Measurements from ENCODE around the gene TTC12. TPM values are rescaled to one million over a fixed set of nuclear protein-coding genes. Genes with fewer than 3 reads are reported as not detected.

The TTC12 gene
- total and polyA plus RNA-seq, 2 of the 4 experiments (the other 2 are of a cell fraction) = 10.0 to 14.7 TPM

- Histone ChIP-seq H4K8ac (ENCODE audit: low read depth in 2 of 2, low read length in 2 of 2) (no peak overlapping the region), H3K4ac (ENCODE audit: low read depth, low read length) (no peak overlapping the region), H3K4me3 (ENCODE audit: insufficient read depth, low read depth, low read length) (no peak overlapping the region), H3K4me1 (ENCODE audit: control insufficient read depth, insufficient read depth, low read length) (no peaks in the 10 kb centered on the region), H2BK15ac (ENCODE audit: low read depth, low read length) (no peak overlapping the region), H3K4me2 (ENCODE audit: low read depth, low read length) (no peak overlapping the region), H4K5ac (ENCODE audit: low read depth, low read length) (no peak overlapping the region), H2AK5ac (ENCODE audit: low read depth, low read length) (no peak overlapping the region), H3K27me3 (ENCODE audit: control insufficient read depth, insufficient read depth, low read length) (no peaks in the 10 kb centered on the region), H2BK20ac (ENCODE audit: low read depth, low read length) (no peak overlapping the region), H2AK9ac (replicated peaks; ENCODE audit: low read depth, low read length, poor library complexity) (no peak overlapping the region), H3K9me3 (ENCODE audit: control insufficient read depth, insufficient read depth, low read length) (no peaks in the 10 kb centered on the region), H4K91ac (ENCODE audit: insufficient read depth, low read depth, low read length) (no peak overlapping the region), H2BK5ac (ENCODE audit: low read depth, low read length, poor library complexity, severe bottlenecking) (no peak overlapping the region), H3K36me3 (ENCODE audit: control insufficient read depth, insufficient read depth, low read length) (peaks cover 12% of the 10 kb centered on the region), H3K23ac (ENCODE audit: low read depth, low read length) (no peak overlapping the region), H2AFZ (replicated peaks; ENCODE audit: low read length, poor library complexity) (no peak overlapping the region), H4K20me1 (ENCODE audit: insufficient read depth, low read length) (no peaks in the 10 kb centered on the region), H3K9me1 (ENCODE audit: insufficient read depth, low read length) (peaks cover 3% of the 10 kb centered on the region; the same call in 1 of the 2 replicates), H3K79me1 (ENCODE audit: low read depth in 1 of 2, low read length in 2 of 2) (no peaks in the 10 kb centered on the region), H3K14ac (replicated peaks; ENCODE audit: low read depth, low read length) (no peak overlapping the region), H3K18ac (ENCODE audit: low read depth, low read length) (no peak overlapping the region), H2BK120ac (ENCODE audit: low read depth, low read length) (no peak overlapping the region), H3K27ac (ENCODE audit: insufficient read depth, low read length) (no peak overlapping the region), H3K56ac (ENCODE audit: extremely low read depth, insufficient read depth, low read length) (no peak overlapping the region), H3K9ac (ENCODE audit: low read depth, low read length) (no peak overlapping the region)
- BruUV-seq (replicated peaks) = no TSS peak
- POLR2A ChIA-PET (ENCODE audit: unreplicated experiment) = no interaction called here
- DNase-seq (no peak), ATAC-seq (ENCODE audit: low read depth) (no peak)
- dilution Hi-C loops (cut with HindIII; ENCODE audit: low sequenced_read_pairs, unreplicated experiment) = no loop called here
- CTCF ChIA-PET = interaction anchor here (0.6 kb wide), 1 partner anchor 64 kb away, joined by 3 read pairs; no protein-coding TSS in a partner anchor
- WGBS, 2 experiments (ENCODE audit: extremely low coverage in 2 of 2, insufficient read length in 1 of 2) = no CpG with 5 or more reads among the region's 7 CpGs
- no peak for TF ChIP-seq NFE2L2 (IDR thresholded peaks at IDR 0.05; ENCODE audit: low read depth, low read length)
- no peak for TF ChIP-seq POLR2A (IDR thresholded peaks at IDR 0.05; ENCODE audit: low read depth, low read length)
- no peak for TF ChIP-seq FOS (IDR thresholded peaks at IDR 0.05; ENCODE audit: low read depth, low read length)
- no peak for TF ChIP-seq CHD1 (IDR thresholded peaks at IDR 0.05; ENCODE audit: low read depth, low read length)
- TF ChIP-seq MXI1 (IDR thresholded peaks at IDR 0.05; ENCODE audit: borderline replicate concordance, low read depth, low read length) = no peak
- TF ChIP-seq RCOR1 (IDR thresholded peaks at IDR 0.05; ENCODE audit: insufficient replicate concordance, low read length) = no peak
- no peak for TF ChIP-seq RFX5 (IDR thresholded peaks at IDR 0.05; ENCODE audit: low read depth, low read length)
- no peak for TF ChIP-seq MAFK (IDR thresholded peaks at IDR 0.05; ENCODE audit: low read depth, low read length)
- no peak for TF ChIP-seq RAD21 (IDR thresholded peaks at IDR 0.05; ENCODE audit: low read length)
- TF ChIP-seq CTCF (conservative IDR thresholded peaks at IDR 0.05; ENCODE audit: low read depth, low read length) = no peak
- no peak for TF ChIP-seq CEBPB (IDR thresholded peaks at IDR 0.05; ENCODE audit: low read depth, low read length)
- TF ChIP-seq SMC3 (IDR thresholded peaks at IDR 0.05; ENCODE audit: low read depth, low read length) = no peak
- no peak for TF ChIP-seq BHLHE40 (IDR thresholded peaks at IDR 0.05; ENCODE audit: low read depth, low read length)
- TF ChIP-seq, protein P1, sequence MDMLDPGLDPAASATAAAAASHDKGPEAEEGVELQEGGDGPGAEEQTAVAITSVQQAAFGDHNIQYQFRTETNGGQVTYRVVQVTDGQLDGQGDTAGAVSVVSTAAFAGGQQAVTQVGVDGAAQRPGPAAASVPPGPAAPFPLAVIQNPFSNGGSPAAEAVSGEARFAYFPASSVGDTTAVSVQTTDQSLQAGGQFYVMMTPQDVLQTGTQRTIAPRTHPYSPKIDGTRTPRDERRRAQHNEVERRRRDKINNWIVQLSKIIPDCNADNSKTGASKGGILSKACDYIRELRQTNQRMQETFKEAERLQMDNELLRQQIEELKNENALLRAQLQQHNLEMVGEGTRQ (IDR thresholded peaks at IDR 0.05; ENCODE audit: low read depth, low read length) = no peak
- TF ChIP-seq, protein P2, sequence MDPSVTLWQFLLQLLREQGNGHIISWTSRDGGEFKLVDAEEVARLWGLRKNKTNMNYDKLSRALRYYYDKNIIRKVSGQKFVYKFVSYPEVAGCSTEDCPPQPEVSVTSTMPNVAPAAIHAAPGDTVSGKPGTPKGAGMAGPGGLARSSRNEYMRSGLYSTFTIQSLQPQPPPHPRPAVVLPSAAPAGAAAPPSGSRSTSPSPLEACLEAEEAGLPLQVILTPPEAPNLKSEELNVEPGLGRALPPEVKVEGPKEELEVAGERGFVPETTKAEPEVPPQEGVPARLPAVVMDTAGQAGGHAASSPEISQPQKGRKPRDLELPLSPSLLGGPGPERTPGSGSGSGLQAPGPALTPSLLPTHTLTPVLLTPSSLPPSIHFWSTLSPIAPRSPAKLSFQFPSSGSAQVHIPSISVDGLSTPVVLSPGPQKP (IDR thresholded peaks at IDR 0.05; ENCODE audit: borderline replicate concordance, low read depth, low read length) = no peak
- TF ChIP-seq MAZ (IDR thresholded peaks at IDR 0.05; ENCODE audit: borderline replicate concordance, low read depth, low read length) = no peak
- in situ Hi-C loops (cut with MboI; ENCODE audit: low sequenced_read_pairs) = no loop called here
- intact Hi-C loops (cut with micrococcal nuclease) = no loop called here
These were observed 17.6 kb downstream of the TTC12 start for GRCh38 chr11:113332023-113332422.

All from IMR-90 (cell line).